GM18511 (cell line): ENCODE data around the gene CCDC127.
"Not testable (repeated sequence)": the region's sequence is repeated elsewhere in the genome, so short reads cannot be mapped to it uniquely, and the experiment has no call there.

Experiments used
- ATAC-seq: cut with Tn5 transposase; IDR thresholded peaks from one replicate; pipeline ENCODE4 v1.9.1; 2021; ENCODE audit warnings: mild to moderate bottlenecking, moderate library complexity; ENCODE audit not compliant: unreplicated experiment

The CCDC127 gene

DNA sequence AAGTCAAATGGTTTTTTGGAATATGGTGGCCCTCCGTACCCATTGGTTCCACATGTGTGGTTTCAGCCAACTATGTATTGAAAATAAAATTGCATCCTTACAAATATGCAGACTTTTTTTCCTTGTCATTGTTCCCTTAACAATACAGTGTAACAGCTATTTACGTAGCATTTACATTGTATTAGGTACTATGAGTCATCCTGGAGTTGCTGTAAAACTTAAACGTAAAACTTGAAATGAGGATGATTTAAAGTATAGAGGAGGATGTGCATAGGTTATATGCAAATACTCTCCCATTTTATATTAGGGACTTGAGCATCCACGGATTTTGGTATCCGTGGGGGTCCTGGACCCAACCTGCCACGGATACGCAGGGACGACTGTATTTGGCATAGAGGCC, 16.5 kb upstream of the CCDC127 start:
- no peak for ATAC-seq

DNA sequence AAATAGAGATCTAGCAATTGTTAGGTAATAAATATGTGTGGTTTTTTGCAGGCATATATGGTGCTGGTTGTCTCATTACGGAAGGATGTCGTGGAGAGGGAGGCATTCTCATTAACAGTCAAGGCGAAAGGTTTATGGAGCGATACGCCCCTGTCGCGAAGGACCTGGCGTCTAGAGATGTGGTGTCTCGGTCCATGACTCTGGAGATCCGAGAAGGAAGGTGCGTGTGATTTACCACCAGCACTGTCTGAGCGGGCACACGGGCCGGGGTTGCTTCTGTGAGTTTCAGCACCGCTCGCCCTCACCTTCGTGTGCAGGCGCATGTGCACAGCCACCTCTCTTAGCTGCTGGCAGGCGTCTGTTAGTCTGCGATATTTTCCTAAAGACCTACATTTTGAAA, 15.5 kb upstream of the CCDC127 start:
- ATAC-seq: not testable (repeated sequence)

DNA sequence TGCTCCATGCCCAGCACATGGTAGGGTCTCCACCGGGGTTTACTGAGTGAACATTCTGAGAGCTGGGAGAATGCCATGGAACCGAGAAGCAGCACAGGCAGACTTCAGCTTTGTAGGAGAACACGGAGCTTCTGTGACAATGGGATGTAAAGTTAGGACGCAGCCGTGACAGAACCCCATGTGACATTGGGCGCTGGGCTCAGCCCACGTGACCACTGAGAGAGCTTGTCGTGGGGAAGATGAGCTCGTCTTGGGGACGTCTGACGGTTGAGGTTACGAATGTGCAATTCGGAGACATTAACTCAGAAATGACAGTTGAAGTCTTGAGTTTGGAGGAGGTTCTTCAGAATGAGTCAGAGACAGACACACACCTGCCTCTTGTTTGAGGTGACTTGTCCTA, 13.7 kb upstream of the CCDC127 start:
- ATAC-seq: no peak

- ATAC-seq: no peak
Observed at GRCh38 chr5:230711-231110, 12.8 kb upstream of the CCDC127 start.

- ATAC-seq: no peak
Observed at GRCh38 chr5:228886-229285, 10.9 kb upstream of the CCDC127 start.

DNA sequence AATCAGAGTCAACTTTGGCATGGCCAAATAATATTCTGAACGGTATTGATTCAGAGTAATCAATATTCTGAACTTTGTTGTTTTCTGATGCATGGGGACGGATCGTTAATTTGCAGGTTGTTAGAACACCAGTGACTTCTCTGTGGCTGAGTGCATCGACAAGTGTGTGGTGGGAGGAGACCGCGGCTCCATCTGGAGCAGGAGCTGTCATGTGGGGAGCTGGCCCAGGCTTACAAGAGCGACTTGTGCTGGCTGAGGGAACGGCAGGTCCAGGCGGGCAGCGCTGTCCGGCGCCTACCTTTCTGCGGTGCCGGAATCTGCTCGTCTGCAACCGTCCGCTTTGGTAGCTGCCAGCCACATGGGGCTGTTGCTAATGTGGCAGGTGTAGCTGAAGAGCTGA, 9.4 kb upstream of the CCDC127 start:
- not testable (repeated sequence) for ATAC-seq

GRCh38 chr5:225334-225733, 7.4 kb upstream of the CCDC127 start:
- ATAC-seq: no peak

DNA sequence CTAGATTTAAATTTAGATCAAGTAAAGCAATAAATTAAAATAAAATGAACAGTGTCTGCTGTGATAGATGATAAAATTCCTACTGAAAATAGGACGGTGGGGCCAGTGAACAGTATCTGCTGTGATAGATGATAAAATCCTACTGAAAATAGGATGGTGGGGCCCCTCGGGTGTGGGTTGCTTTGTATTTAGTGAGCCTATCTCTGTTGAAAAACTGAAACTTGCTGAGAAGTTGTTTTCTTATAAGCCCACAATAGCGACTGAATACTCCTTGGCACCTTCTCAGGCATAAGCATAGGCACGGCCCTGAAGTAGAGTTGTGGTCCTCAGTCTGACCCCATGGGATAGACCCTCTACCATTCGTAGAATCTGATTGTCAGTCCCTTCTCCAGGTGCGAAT, 5.8 kb upstream of the CCDC127 start:
- ATAC-seq: no peak

- ATAC-seq: not testable (repeated sequence)
Observed at GRCh38 chr5:222951-223715, 5.2 kb upstream of the CCDC127 start.

- ATAC-seq: peak; percentile 21
Observed at GRCh38 chr5:219991-220390, 2.0 kb upstream of the CCDC127 start.

DNA sequence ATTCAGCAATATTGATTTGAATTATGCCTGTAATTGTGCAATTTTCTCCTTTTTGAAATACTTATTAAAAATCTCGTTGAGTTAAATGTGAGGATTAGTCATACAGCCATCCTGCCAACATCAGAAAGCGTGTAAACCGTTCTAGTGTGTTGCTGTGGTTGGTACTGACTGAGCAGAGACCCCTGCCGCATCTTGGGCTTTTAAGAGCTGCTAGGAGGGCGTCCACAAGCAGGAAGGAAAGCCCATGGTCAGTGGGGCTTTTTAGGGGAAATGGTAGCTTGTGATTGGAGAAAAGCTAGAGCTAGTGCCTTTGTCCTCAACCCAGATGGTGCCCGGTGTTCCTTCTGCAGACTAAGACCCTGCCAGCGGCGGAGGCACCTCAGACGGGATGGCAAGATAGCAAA, 1.5 kb upstream of the CCDC127 start:
- ATAC-seq: no peak

DNA sequence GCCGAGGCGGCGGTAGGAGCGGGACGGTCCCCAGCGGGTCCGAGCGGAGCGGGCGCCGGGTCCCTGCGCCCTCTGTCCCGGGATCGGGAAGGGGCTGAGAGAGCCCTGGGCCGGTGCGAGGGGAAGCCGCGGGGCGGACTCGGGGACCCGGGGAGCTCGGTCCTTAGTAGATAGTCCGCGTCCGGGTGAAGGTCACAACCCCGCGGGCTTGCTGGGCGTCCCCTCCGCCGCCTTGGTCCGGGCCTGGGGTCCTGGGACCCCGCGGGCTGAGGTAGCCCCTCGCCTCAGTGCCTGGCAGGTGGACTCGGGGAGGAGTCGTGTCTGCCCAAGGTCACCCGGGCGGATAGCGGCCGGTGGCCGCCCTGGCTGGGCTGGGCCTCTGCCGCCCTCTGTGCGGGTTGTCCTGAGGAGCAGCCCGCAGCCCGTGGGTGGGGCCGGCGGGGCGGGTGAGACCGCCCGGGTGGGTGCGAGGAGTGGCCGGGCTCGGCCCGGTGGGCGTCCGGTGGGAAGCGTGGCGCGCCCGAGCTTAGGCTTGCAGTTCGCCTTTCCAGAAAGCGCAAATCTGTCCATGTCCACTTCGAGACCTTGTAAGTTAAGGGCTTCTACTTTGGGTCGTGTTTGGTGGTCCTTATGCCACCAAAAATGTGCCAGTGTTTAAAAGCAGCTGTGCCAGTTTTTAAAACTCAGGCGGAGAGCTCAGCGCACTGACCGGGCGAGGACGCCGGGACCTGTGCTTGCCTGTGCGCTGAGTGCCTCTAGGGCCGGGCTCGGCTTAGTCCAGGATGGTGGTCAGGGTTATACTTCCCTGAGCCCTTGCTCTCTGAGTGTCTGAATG, 721 bp upstream of the CCDC127 start:
- ATAC-seq: peak; percentile 33

GRCh38 chr5:216076-216475, 1.9 kb downstream of the CCDC127 start:
- ATAC-seq: not testable (repeated sequence)

GRCh38 chr5:215256-215655, 2.7 kb downstream of the CCDC127 start:
- not testable (repeated sequence) for ATAC-seq

DNA sequence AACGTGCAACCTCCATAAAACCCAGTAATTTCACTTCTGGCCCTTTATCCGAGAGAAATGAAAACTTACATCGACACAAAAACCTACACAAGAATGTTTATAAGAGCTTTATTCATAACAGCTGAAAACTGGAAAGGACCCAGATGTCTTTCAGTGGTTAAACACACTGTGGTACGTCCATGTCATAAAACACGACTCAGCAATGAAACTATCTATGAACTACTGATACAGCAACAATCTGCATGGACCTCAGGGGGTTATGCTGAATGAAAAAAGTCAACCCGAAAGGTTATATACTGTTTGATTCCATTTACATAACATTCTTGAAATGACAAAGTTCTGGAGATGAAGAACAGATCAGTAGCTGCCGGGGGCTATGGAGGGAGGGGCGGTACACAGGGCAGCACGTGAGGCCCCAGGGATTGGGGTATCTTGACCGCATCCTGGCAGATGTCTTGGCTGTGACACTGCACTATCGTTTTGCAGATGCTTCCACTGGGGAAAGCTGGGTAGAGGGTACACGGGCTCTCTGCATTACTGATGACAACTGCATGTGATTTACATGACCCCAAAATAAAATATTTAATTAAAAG, 4.1 kb downstream of the CCDC127 start:
- ATAC-seq: no peak

GRCh38 chr5:208449-209114, 9.4 kb downstream of the CCDC127 start:
- no peak for ATAC-seq

- ATAC-seq: no peak
Observed at GRCh38 chr5:207599-207998, 10.4 kb downstream of the CCDC127 start.

GRCh38 chr5:206927-207536, 10.9 kb downstream of the CCDC127 start:
- ATAC-seq: no peak

DNA sequence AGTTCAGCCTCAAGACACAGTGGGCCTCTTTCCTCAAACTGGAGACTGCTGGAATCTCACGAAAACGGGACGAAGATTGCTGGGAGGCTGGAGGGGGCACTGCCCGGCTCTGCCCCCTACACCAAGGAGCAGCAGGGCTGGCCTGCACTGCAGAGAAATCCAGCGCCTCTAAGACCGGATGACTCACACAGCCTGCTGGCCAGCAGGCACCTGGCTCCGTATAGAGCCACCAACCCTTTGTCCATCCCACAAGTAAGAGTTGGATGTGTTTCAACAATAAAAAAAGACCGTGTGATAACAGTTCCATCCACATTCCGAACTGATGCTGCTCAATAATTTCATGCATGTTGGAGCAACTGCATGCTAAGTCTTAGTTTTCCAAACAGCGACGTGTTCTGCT, 11.5 kb downstream of the CCDC127 start:
- ATAC-seq: no peak

- no peak for ATAC-seq
Observed at GRCh38 chr5:204966-205670, 12.8 kb downstream of the CCDC127 start.
